Measurements from ENCODE around the gene DLX3. TPM values are rescaled to one million over a fixed set of nuclear protein-coding genes. Genes with fewer than 3 reads are reported as not detected.

Gene DLX3
- polyA plus RNA-seq, 1 donor from 2014 or later, result not detected

DNA sequence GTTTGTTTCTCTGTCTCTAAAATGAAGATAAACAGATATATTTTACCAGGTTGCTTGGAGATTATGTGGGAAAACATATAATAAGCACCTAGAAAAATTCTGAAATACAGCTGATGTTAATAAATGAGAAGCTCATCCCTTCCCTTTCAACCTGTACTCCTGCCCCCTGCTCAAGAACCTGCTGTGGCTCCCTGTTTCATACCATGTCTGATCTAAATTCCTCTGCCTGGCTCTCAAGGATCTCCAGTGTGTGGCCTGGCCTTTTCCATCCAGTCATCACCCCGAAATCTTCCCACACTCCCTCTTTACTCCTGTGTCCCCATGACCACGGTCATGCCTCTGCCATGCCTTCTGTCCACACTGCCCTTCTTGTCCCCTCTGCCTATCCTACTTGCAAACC is 45.4 kb downstream of the DLX3 start:
- Histone ChIP-seq H3F3A (ENCODE audit: insufficient read depth, low read length, poor library complexity, severe bottlenecking) (no peaks in the 10 kb centered on the region), H3K4me2 (ENCODE audit: low read length) (no peak overlapping the region), H3K9ac (ENCODE audit: low read length) (no peak overlapping the region), H3K27me3 (ENCODE audit: insufficient read depth, low read depth, low read length) (no peaks in the 10 kb centered on the region), H3K79me2 (replicated peaks; ENCODE audit: insufficient read depth, low read length) (no peaks in the 10 kb centered on the region), H2AFZ (ENCODE audit: low read depth, low read length) (no peak overlapping the region), H3K27ac (ENCODE audit: low read length) (no peak overlapping the region), H3K9me2 (ENCODE audit: insufficient read depth, low read length) (no peaks in the 10 kb centered on the region), H3K4me3 (ENCODE audit: low read length) (no peak overlapping the region), H4K20me1 (ENCODE audit: insufficient read depth) (no peaks in the 10 kb centered on the region), H3K36me3 (ENCODE audit: insufficient read depth, low read length) (no peaks in the 10 kb centered on the region), H3K9me3 (ENCODE audit: low read length) (no peaks in the 10 kb centered on the region)
- no peak for TF ChIP-seq RAD21 (conservative IDR thresholded peaks at IDR 0.05)
- no peak for TF ChIP-seq MXI1 (conservative IDR thresholded peaks at IDR 0.05; ENCODE audit: poor library complexity, severe bottlenecking)

GRCh38 chr17:49946964-49947584 is 48.0 kb downstream of the DLX3 start:
- Histone ChIP-seq H2AFZ (ENCODE audit: low read depth, low read length) (no peak overlapping the region), H3F3A (ENCODE audit: insufficient read depth, low read length, poor library complexity, severe bottlenecking) (no peaks in the 10 kb centered on the region), H4K20me1 (ENCODE audit: insufficient read depth) (no peaks in the 10 kb centered on the region), H3K4me3 (ENCODE audit: low read length) (no peak overlapping the region), H3K4me2 (ENCODE audit: low read length) (no peak overlapping the region), H3K27ac (ENCODE audit: low read length) (no peak overlapping the region), H3K27me3 (ENCODE audit: insufficient read depth, low read depth, low read length) (no peaks in the 10 kb centered on the region), H3K9me2 (ENCODE audit: insufficient read depth, low read length) (no peaks in the 10 kb centered on the region), H3K36me3 (ENCODE audit: insufficient read depth, low read length) (no peaks in the 10 kb centered on the region), H3K79me2 (replicated peaks; ENCODE audit: insufficient read depth, low read length) (no peaks in the 10 kb centered on the region), H3K9me3 (ENCODE audit: low read length) (no peaks in the 10 kb centered on the region), H3K9ac (ENCODE audit: low read length) (no peak overlapping the region)
- TF ChIP-seq SMC3 (conservative IDR thresholded peaks at IDR 0.05; ENCODE audit: poor library complexity) (no peak), MXI1 (conservative IDR thresholded peaks at IDR 0.05; ENCODE audit: poor library complexity, severe bottlenecking) (no peak), CTCF (IDR thresholded peaks at IDR 0.05; ENCODE audit: poor library complexity, severe bottlenecking) (no peak), EZH2 (IDR thresholded peaks at IDR 0.05; ENCODE audit: borderline replicate concordance, insufficient read depth, low read length, poor library complexity, severe bottlenecking) (no peak), EP300 (conservative IDR thresholded peaks at IDR 0.05; ENCODE audit: poor library complexity, severe bottlenecking) (no peak), POLR2AphosphoS5 (IDR thresholded peaks at IDR 0.05) (no peak), TAF1 (IDR thresholded peaks at IDR 0.05; ENCODE audit: low read depth) (no peak), REST (IDR thresholded peaks at IDR 0.05; ENCODE audit: borderline replicate concordance) (no peak), RAD21 (conservative IDR thresholded peaks at IDR 0.05) (no peak)

Measured in neural cell (in vitro differentiated cells).